SIG-M5 treated with dmso at 0.1 percent for 504 hours (cell line): Measurements from ENCODE around the gene ACTA2.

Experiments
- DNase-seq: peaks from one replicate; lab custom pipeline; 2025; ENCODE audit not compliant: unreplicated experiment; lab: John Stamatoyannopoulos, UW

Gene ACTA2

DNA sequence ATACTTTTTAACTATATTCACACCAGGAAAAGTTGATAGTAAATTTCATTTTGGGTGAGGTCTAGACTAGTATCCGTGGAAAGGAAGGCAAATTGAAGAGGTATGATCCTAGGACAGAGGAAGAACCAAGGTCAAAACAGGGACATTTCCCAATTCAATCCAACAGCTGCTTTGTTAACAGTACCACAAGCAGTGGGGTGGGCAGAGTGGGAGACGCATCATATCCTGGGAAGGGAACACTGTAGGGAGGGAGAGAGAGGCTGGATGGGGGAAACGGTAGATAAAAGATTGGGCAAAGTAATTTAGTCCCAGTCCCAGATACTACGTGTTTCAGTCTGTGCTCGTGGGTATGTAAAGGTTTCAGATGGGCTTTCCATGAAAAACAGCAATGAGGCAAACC, 28.9 kb upstream of the ACTA2 start:
- no peak for DNase-seq

DNA sequence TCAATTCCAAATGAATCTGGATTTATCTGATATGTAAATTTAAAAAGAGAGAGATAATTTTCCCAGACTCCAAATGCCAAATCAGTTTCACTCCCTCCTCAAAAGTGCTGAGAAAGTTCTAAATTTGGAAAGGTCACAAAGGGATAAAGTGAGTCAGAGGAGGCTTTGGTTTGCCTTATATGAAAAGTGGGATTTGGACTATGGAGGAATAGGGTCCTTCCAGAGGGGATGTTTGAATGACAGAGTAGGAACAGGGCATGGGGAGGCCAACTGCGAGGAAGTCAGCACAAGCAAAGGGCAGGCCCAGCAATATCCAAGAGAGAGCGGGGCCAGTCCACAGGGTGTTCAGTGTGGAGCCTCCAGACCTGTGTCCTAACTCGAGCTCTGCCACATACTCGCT, 28.2 kb upstream of the ACTA2 start:
- DNase-seq = no peak

DNA sequence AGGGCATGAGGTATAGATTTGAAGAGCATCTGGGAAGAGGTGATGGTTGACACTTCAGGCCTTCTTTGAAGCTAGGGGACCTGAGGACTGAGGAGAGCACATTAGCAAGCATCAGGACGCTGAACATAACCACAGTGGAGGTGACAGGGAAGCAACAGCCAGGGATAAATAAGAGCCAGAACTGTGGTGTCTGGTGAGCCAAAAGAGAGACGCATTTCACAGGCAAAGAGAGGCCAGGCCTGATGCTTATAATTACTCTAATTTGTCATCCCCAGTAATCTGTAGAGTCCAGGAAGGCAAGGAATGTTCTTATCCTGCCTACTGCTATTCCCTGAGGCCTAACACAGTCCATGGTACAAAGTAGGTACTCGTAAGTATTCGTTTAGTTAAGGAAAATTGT, 27.7 kb upstream of the ACTA2 start:
- DNase-seq = no peak

DNA sequence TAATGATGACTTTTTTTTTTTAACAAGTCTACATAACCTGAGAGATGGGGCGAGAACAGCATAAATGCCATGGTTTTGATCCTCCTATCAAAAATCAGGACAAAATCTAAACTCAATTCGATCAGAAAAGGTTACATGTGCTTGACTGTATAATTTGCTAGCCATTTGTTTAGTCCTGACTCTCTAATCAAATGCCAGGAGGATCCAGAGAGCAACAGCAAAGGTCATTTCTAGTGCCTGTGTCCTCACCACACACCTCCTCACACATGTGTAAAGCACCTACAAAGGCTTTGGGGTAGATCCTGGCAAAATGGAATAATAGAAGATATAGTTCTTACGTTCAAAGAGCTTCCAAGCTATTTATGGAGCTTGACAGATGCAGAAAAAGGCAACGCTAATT, 27.0 kb upstream of the ACTA2 start:
- DNase-seq = no peak

DNA sequence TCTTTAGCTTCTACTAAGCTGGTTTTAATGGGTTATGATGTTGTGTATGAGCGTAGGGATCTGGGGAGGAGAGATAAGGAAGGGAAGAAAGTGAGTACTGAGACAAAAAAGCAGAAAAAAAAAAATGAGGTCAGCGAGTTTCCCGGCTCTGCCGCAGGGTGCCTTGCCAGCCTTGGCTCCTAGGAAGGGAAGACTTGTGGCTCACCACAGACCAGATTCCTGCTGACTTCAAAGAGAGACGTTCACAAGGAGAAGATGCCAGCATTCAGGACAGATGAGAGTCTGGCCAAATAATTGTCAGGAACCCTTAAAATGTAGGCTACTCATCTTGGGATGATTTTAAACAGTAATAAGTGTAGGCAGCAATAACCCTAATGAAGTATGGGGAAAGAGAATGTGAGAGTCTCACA, 26.6 kb upstream of the ACTA2 start:
- DNase-seq = no peak

DNA sequence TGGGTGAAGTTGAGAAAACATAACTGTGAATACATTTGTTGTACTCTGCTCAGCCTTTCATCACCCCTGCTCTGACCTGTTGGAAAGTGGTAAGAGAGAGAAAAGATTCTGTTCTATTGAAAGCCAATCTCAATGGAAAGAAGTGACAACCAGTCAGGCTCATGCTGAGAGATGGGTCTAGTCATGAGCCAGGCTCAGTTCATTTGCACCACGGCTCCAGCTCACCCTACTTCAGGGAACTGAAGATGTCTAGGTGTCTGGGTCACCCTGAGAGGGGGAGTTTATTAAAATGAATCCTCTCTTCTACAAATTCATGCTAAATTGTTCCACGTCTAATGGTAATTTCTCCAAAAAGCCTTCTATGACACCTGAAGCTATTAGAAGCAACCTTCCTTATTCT, 25.9 kb upstream of the ACTA2 start:
- no peak for DNase-seq

DNA sequence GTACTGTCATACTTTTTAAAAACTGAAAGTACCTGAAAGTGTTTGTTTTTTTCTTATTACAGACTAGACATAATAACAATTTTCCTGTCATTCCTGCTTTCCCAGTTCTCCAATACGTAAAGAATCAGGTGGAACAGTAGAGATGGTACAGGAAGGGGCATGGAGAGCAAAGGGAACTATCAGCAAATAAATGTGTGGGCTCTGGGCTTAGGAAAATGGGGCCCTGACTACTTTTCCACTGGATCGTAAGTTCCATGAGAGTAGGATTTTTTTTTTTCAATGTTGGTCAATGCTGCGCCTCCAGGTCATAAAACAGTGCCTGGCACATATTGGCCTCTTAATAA, 22.8 kb upstream of the ACTA2 start:
- no peak for DNase-seq

DNA sequence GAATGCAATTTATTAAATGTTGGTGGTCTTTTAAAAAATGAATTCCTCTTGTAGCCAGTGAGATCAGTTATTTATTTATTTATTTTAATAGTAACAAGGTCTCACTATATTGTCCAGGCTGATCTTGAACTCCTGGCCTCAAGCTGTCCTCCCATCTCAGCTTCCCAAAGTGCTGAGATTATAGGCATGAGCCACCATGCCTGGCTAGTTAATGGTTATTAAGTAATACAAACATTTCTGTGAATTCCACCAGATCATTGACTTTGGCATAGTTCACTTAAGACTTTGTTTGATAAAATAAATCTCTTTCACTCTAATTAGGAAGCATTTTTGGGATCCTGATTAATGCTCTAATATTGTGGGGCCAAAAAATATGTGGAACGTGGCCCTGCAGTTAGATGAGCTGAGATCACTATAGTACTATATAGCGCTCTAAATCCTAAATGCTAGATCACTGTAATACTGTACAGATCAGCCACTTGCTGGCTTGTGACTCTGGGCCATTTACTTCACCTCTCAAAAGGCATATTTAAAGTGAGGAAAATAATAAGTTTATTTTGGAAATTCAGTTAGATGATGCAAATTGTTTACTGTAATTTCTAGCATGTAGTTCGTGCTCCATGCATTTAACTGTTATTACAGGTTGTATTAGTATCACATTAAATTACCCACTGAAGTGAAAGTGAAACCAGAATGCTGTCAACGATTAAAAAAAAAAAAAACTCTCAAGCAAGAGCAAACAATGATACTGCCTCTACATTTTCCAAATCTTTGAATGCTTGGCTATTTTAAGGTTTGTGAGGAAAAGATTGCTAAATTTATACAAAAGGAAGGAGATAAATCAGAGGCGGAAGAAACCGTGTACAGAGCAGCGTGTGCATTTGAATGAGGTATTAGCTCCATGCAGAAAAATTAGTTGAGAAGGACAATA, 22.1 kb upstream of the ACTA2 start:
- no peak for DNase-seq

DNA sequence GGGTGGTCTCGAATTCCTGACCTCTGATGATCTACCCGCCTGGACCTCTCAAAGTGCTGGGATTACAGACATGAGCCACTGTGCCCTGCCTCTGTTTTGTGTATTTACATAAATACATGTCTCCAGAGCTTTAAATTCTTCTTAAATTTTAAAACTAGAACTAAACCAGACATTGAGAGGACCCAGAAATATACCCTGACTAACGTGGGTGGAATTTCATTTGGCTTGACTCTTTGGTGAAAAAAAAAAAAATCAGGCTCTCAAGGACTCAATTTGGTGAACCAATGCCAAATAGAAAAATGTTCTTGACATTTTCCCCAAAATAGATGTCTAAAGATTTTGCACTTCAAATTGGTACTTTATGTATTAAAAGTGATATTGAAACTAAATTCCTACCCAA, 21.4 kb upstream of the ACTA2 start:
- no peak for DNase-seq

DNA sequence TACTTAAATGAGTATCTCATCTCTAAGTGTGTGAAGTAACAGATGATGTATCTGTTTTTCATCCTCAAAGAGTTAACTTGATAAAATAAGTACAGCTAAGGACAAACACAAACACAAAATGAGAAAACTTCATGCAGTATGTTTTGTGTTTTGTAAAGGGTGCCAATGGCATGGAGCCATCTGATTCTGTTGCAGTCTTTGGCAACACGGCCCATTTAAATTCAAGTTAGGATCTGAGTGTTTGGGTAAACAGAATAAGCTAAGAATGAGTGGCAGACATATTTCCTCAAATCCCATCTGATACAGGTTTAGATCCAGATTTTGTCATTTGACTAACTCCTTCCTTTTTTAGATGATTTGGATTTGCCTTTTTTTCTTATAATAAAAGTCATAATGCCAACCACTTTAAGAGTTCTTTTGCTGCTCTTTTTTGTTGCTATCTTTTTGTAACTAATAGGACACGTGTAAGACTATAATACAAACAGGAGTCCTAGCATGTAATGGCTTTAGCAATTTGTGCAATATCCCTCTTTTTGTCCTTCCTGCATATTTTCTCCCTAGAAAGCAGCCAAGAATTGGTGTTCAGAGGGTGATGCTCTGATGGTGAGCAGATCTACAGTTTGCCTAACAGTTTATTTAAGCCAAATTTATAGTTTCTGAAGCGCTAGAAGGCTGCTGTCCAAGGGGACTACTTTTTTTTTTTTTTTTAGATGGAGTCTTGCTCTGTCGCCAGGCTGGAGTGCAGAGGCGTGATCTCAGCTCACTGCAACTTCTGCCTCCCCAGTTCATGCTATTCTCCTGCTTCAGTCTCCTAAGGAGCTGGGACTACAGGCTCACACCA, 18.9 kb upstream of the ACTA2 start:
- DNase-seq = no peak

DNA sequence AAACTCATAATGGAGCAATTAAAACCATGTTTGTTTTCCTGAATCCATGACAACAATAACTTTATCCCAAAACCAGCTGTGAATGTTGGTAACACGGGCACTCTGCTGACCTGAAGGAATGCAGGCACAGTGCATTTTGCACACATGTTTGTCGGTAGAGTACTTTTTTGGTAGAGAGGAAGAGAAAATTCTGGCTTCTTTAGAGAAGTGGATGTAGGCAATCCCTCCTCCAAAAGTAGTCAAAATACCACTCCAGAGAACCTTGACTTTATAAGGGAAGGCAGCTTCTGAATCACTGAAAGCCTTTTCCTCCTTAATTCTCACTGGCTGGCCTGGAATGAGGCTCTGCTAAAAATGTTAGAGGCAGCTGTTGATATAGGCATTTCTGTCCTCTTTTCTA, 15.8 kb upstream of the ACTA2 start:
- DNase-seq = no peak

DNA sequence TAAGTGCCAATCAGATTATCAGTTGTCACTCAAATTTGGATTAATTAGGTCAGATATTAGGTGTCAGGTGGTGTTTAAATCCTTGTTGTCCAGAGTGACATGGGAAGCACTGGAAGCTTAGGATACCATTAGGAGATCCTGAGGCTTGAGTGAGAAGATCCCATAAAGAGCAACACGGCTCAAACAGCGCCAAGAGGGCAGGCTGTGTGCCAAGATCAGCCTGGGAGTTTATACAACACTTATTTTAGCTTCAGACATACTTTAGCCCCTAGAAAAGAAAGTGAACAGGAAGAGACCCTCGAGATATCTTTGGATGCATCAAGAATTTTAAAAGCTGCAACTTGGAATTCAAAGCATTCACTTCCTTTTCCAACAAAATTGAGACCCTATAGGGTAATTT, 14.2 kb upstream of the ACTA2 start:
- DNase-seq = no peak

DNA sequence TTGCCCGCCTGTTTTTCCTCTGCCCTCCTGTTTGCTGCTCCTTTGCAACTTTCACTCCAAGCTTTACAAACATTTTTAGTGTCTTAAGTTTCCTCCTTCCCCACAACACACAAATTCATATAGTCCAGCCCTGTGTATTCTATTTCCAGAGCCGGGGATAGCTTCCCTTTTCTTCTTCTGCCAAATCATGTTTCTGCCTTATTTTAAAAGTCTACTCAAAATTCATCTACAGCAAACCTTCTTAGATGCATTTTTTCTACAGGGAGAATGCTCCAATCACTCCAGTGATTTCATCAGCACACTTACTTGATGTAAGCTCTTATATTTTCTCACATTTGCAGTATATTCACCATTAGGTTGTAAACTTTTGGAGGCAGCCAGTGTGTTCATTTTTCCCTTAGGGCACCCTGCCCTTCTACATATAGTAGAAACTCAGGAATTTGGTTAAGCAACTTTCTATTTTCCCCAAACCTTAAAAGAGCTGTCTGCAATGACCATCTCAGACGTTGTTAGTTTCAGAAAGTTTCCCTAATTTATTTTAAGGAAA, 12.4 kb upstream of the ACTA2 start:
- no peak for DNase-seq

DNA sequence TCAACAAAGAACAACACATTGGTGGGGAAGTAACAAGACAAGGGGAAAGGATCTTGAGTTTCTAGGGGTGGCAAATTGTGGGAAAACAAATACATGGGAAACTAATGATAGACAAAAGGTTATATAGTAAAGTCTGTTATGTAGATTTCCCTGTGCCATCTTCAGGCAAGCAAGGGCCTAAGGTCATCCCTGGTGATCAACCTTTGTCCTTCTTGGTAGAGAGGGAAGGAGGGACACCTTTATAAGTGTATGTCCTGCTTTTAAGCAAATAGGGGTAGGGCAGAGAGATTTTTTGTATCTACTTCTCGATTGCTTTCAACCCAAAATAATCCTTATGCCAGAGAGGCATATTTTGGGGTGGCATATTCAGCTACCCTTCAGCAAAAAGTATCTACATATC, 11.8 kb upstream of the ACTA2 start:
- no peak for DNase-seq

DNA sequence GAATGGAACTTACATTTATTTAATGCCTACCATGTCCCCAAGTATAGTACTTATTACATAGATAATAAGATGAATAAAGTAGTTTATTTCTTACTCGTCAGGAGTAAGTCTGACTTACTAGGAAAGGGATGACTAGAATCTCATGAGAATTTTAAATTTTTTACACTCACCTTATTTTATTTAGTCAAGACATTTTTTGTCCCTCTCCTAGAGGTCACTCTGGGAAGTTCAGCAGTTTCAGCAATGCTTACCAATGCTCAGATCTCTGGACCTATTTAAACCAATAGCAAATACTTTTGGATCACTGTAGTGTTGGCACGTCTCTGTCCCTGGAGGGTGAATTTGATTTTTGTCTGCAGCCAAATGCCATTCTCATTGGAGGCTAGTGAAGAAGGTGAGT, 10.7 kb upstream of the ACTA2 start:
- no peak for DNase-seq

DNA sequence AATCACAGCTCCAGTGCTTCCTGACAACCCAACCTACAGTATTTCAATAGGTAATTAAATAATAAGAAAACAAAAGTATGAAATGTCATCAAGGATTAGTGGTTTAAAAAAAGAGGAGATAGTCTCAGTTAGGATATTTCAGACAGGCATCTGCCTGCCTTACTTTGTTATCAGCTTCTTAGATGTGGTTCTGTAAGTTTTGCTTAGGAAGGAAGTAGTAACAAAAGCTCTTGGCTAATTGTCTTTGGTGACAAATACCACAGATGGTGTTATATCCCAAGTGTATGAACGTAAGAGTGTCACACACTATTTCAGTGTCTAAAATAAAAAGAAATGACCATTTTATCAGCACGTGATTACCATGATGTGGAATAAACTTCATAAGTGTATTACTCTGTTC, 9.8 kb upstream of the ACTA2 start:
- no peak for DNase-seq

DNA sequence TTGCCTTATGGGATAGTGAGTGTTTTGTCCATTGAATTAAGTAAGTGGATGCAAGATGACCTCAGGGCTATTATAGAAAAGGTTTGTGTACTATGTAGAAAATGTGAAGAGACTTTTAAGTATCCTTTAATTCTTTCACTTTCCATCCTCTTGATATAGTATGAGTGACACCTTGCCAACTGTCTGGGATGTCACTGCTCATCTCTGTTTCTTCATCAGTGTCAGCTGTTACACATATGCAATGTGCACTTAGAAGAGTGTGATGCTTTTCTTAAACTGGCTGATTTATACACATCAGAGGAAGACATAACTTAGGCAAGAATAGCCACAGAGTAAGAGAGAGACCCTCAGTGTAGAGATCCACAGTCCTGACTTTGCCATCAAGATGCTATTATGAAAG, 8.7 kb upstream of the ACTA2 start:
- DNase-seq = no peak

DNA sequence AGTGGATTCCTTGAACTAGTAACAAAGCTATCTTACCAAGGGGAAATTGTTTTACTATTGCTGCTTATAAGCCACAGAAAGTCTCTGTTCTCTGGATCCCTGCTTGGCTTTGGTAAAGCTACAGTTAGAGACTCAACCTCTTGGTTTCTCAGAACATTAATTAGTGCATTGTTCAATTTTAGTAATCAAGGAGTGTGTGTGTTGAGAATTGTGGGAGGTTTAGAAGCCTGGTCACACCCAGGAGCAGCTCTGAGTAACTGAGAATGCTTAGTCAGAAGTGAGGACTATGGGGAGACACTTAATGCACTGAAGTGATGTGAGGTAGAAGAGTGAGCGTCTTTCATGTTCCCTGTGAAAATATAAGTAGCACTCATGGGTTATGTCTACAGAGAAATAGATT, 8.2 kb upstream of the ACTA2 start:
- no peak for DNase-seq

DNA sequence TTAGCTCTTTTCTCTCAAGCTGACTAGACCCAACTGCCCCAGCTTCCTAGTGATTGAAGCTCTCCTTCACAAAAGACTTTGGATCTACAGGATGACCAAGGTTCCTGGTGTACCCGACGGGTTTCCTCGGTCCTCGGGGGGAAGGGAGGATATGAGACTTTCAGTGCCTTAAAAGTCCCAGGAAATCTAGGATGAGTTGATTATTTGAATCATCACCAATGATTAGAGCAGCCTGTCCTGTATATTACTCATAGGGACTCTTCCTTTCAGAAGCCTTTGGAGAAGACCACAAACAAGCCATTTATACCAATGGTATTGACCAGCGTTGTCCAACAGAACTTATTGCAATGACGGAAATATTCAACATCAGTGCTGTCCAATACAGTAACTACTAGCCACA, 6.1 kb upstream of the ACTA2 start:
- DNase-seq = no peak

DNA sequence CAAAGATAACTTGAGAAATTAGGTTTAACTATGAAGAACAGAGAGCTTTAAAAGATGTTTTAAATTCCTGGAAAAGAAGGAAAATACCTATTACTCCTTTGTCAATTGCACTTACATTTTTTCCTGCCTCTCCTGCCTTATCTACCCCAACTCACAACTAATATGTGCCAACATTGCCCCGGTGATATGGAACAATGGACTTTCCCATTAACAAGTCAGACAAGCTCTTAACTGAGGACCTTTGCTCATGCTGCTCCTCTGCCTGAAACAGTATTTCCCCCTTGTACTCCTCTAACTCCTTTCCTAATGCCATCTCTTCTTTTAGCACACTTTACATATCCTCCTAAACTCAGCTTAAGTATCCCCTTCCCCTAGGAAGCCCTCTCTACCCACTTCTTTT, 4.8 kb upstream of the ACTA2 start:
- DNase-seq = no peak

DNA sequence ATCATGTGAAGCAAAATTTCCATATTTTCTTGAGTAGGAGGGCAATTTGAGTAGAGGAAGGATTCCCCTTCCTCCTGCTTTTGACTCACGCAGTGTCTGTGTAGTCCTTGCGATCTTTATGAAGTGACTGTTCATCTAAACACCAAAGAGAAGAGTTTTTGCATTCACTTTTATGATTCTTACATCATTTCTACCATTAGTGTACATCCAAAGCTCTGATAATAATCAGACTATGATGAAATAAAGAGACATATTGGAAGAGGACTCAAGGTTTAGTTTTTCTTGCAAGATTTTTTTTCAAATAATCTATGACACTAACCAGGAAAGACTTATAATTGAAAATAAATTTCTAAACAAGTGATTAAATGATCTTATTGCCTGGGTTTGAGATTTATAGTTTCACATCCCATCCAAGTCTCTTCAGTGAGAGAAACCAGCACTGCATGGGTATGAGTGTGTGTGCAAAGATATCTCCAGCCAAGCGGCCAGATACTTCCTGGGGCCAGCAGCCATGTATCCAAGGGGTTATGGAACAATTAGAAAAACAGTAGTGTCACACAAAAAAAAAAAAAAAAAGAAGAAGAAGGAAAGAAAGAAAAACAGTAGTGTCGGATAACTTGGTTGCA, 2.0 kb upstream of the ACTA2 start:
- no peak for DNase-seq

DNA sequence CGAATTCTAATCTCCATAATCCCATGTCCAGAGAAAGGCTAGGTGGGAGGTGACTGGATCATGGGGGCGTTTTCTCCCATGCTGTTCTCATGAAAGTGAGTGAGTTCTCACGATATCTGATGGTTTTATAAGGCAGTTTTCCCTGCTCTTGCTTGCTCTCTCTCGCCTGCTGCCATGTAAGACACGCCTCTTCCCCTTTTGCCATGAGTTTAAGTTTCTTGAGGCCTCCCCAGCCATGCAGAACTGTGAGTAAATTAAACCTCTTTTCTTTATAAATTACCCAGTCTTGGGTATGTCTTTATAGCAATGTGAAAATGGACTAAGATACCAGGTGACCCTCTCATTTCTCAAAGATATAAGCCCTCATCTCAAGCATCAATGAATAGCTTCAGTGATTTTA, 1.1 kb upstream of the ACTA2 start:
- DNase-seq = no peak
